MM.1S (cell line): Measurements from ENCODE around the gene CWF19L2.

Experiments used
- DNase-seq: peaks from one replicate; pipeline ENCODE4 v3.0.0-alpha.2; 2015
- H2AFZ ChIP-seq: fragments of 300-600 bp; sonication (generic); 2 replicates; pipeline ENCODE4 v1.6.0; 2016; ENCODE audit warnings: antibody characterized with exemption, low read length
- H3F3A ChIP-seq: fragments of 300-600 bp; sonication (generic); 2 replicates; pipeline ENCODE4 v1.6.1; 2016; ENCODE audit warnings: mild to moderate bottlenecking, antibody characterized with exemption, low read length, moderate library complexity, mixed read lengths; ENCODE audit not compliant: insufficient read depth
- H3K27ac ChIP-seq: fragments of 300-600 bp; sonication (generic); 2 replicates; pipeline ENCODE4 v1.5.1; 2016; ENCODE audit warnings: mild to moderate bottlenecking, low read length
- H3K27me3 ChIP-seq: fragments of 300-600 bp; sonication (generic); replicated peaks from 2 replicates; pipeline ENCODE4 v1.6.0; 2016; ENCODE audit warnings: low read length; ENCODE audit not compliant: insufficient read depth
- H3K36me3 ChIP-seq: fragments of 300-600 bp; sonication (generic); replicated peaks from 2 replicates; pipeline ENCODE4 v1.6.1; 2016; ENCODE audit warnings: mild to moderate bottlenecking, low read length, mixed read lengths; ENCODE audit not compliant: insufficient read depth
- H3K4me1 ChIP-seq: fragments of 300-600 bp; sonication (generic); 2 replicates; pipeline ENCODE4 v1.6.1; 2016; ENCODE audit warnings: low read length, mixed read lengths
- H3K4me2 ChIP-seq: fragments of 300-600 bp; sonication (generic); 2 replicates; pipeline ENCODE4 v1.6.0; 2016; ENCODE audit warnings: low read depth, low read length
- H3K4me3 ChIP-seq: fragments of 300-600 bp; sonication (generic); 2 replicates; pipeline ENCODE4 v1.5.1; 2016; ENCODE audit warnings: low read length, mixed read lengths
- H3K79me2 ChIP-seq: fragments of 300-600 bp; sonication (generic); 2 replicates; pipeline ENCODE4 v1.6.1; 2016; ENCODE audit warnings: mixed run types, low read length, mixed read lengths
- H3K9ac ChIP-seq: fragments of 300-600 bp; sonication (generic); 2 replicates; pipeline ENCODE4 v1.6.1; 2016; ENCODE audit warnings: low read length, mixed read lengths
- H3K9me2 ChIP-seq: fragments of 300-600 bp; sonication (generic); replicated peaks from 2 replicates; pipeline ENCODE4 v1.6.1; 2016; ENCODE audit warnings: mild to moderate bottlenecking, low read length, mixed read lengths; ENCODE audit not compliant: insufficient read depth
- H3K9me3 ChIP-seq: fragments of 300-600 bp; sonication (generic); replicated peaks from 2 replicates; pipeline ENCODE4 v1.6.1; 2016; ENCODE audit warnings: mild to moderate bottlenecking, low read length, mixed read lengths; ENCODE audit not compliant: insufficient read depth
- H4K20me1 ChIP-seq: fragments of 300-600 bp; sonication (generic); 2 replicates; pipeline ENCODE4 v1.6.1; 2016; ENCODE audit warnings: mild to moderate bottlenecking, low read length, moderate library complexity, mixed read lengths; ENCODE audit not compliant: insufficient read depth
- EZH2 ChIP-seq: fragments of 300-600 bp; sonication (generic); optimal IDR thresholded peaks from 2 replicates; pipeline ENCODE3; 2017; ENCODE audit warnings: low read depth, mild to moderate bottlenecking, antibody characterized with exemption, low read length, mixed read lengths
- EZH2phosphoT487 ChIP-seq: fragments of 300-600 bp; sonication (generic); IDR thresholded peaks from 2 replicates; pipeline ENCODE4 v1.6.1; 2018; ENCODE audit warnings: antibody characterized with exemption, low read length
- TF ChIP-seq, protein P1 (sequence below): fragments of 300-600 bp; sonication (generic); IDR thresholded peaks from 2 replicates; pipeline ENCODE4 v1.5.1; 2016; ENCODE audit warnings: antibody characterized with exemption, low read length, mixed read lengths

Gene CWF19L2

DNA sequence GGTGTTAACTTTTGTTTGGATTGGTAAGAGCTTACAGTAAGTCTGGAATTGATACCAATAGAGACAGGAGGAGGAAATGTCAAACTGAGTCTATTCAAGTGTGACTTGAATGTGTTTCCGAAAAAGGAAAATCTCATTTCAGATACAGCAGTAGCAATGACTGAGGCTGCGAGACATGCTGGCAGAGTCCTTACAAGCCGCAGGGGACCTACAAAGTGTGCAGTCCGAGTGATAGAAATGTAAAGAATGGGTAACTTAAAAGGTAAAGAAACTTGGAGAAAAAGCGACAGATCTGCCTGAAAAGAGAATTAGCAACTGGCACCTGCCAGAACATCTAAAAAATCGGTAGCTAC, 444 bp downstream of the CWF19L2 start:
- Histone ChIP-seq H3K9me3 (no peaks in the 10 kb centered on the region), H3K9me2 (no peaks in the 10 kb centered on the region), H3K27ac (peak overlapping the region; percentile 40; the same call in 1 of the 2 replicates), H3K9ac (peak overlapping the region; percentile 80), H2AFZ (peak overlapping the region; percentile 71), H3K4me1 (0 out of 2 replicates have a peak, but pooled peaks cover 7% of the 10 kb centered on the region), H3K36me3 (no peaks in the 10 kb centered on the region; the same call in 1 of the 2 replicates), H3K4me2 (peak overlapping the region; percentile 52), H3F3A (no peaks in the 10 kb centered on the region), H3K4me3 (peak overlapping the region; percentile 80), H3K27me3 (no peaks in the 10 kb centered on the region), H4K20me1 (no peaks in the 10 kb centered on the region), H3K79me2 (peaks cover 22% of the 10 kb centered on the region)
- DNase-seq: peak; percentile 10
- TF ChIP-seq, protein P1, sequence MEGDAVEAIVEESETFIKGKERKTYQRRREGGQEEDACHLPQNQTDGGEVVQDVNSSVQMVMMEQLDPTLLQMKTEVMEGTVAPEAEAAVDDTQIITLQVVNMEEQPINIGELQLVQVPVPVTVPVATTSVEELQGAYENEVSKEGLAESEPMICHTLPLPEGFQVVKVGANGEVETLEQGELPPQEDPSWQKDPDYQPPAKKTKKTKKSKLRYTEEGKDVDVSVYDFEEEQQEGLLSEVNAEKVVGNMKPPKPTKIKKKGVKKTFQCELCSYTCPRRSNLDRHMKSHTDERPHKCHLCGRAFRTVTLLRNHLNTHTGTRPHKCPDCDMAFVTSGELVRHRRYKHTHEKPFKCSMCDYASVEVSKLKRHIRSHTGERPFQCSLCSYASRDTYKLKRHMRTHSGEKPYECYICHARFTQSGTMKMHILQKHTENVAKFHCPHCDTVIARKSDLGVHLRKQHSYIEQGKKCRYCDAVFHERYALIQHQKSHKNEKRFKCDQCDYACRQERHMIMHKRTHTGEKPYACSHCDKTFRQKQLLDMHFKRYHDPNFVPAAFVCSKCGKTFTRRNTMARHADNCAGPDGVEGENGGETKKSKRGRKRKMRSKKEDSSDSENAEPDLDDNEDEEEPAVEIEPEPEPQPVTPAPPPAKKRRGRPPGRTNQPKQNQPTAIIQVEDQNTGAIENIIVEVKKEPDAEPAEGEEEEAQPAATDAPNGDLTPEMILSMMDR: no peak
- TF ChIP-seq EZH2 (no peak), EZH2phosphoT487 (no peak)

DNA sequence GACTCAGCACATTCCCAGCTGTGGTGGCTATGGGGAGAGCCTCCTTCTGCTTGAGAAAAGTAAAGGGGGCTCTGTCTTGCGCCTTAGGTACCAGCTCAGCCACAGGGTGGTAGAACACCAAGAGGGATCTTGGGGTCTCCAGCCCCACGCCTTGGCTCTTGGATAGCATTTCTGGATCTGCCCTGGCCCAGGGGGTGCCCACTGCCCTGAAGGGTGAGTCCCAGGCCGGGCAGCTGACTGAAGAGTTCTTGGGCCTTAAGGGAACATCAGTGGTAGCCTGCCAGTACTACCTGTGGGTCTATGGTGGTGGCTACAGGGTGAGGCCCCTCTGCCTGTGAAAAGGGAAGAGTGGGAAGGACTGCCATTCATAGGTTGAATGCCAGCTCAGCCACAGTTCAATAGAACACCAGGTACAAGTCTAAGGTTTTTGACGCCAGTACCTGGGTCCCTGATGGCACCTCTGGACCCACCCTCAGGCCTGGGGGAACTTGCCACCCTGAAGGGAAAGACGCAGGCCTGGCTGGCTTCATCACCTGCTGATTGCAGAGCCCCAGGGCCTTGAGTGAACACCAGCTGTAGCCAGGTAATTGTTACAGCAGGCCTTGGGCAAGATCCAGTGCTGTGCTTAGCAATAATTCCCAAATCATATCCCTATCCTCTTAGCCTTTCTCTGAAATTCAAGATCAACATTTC, 3.9 kb downstream of the CWF19L2 start:
- Histone ChIP-seq H3K79me2 (peaks cover 30% of the 10 kb centered on the region), H3K4me3 (no peak overlapping the region)
- no peak for TF ChIP-seq EZH2
- no peak for TF ChIP-seq EZH2phosphoT487
- TF ChIP-seq, protein P1: no peak

DNA sequence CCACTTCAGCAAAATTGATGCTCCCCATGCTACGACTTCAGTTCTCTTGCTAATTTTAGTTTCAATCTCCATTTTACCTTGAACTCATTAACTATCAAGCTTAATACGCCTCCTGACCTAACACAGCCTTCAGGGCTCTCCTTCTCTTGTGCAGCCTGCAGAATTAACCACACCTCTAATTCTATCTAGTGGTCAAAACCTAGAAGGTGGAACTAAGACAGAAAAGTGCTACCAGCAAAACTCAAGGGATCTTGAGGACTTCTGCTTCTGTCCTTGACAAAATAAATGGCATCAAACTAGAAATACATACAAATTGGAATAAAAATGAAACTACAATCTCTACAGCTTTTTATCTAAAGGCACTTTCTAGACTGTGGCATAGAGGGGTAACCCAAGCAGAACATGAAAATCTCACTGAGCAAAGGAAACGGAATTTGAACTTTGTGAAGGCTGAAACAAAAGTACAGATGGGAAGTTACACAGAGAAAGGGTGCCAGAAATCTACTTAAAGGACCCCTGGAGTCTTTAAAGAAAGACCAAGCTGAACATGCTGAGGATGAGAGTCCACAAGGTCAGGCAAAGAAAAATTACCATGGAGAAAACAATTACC, 10.7 kb downstream of the CWF19L2 start:
- Histone ChIP-seq H3K4me1 (no peaks in the 10 kb centered on the region), H3K4me2 (no peak overlapping the region), H3K27me3 (no peaks in the 10 kb centered on the region), H3K9me2 (no peaks in the 10 kb centered on the region), H2AFZ (no peak overlapping the region), H3K9me3 (no peaks in the 10 kb centered on the region), H3F3A (no peaks in the 10 kb centered on the region), H4K20me1 (no peaks in the 10 kb centered on the region), H3K9ac (no peak overlapping the region), H3K36me3 (no peaks in the 10 kb centered on the region; the same call in 1 of the 2 replicates), H3K79me2 (peaks cover 22% of the 10 kb centered on the region), H3K4me3 (no peak overlapping the region), H3K27ac (no peak overlapping the region)
- no peak for DNase-seq
- TF ChIP-seq EZH2phosphoT487 (no peak), EZH2 (no peak)
- TF ChIP-seq, protein P1: no peak

More for the DNA sequence above, 3.9 kb downstream of the CWF19L2 start:
- no peaks in the 10 kb centered on the region for H4K20me1 ChIP-seq
- no peak for DNase-seq
- H3K4me2 ChIP-seq: no peak overlapping the region
- H3F3A ChIP-seq: no peaks in the 10 kb centered on the region
- H3K4me1 ChIP-seq: 0 out of 2 replicates have a peak, but pooled peaks cover 7% of the 10 kb centered on the region
- H2AFZ ChIP-seq: no peak overlapping the region
- no peaks in the 10 kb centered on the region for H3K9me2 ChIP-seq
- no peak overlapping the region for H3K27ac ChIP-seq
- no peaks in the 10 kb centered on the region for H3K9me3 ChIP-seq
- H3K9ac ChIP-seq: no peak overlapping the region
- no peaks in the 10 kb centered on the region for H3K27me3 ChIP-seq
- H3K36me3 ChIP-seq: no peaks in the 10 kb centered on the region; the same call in 1 of the 2 replicates
